H1 (cell line): ENCODE measurements around the gene ATP11A. TPM values are rescaled to one million over a fixed set of nuclear protein-coding genes. Genes with fewer than 3 reads are reported as not detected.

Experiments
- CTCF ChIA-PET: fragments of 300-600 bp; sonication (Branson Sonifier 250); formaldehyde crosslinking; loops from one replicate; lab custom pipeline; 2021; ENCODE audit not compliant: partially characterized antibody; lab: Charles Lee
- POLR2A ChIA-PET: fragments of 300-600 bp; sonication (Branson Sonifier 250); formaldehyde crosslinking; loops from one replicate; lab custom pipeline; 2021; ENCODE audit warnings: inconsistent platforms; ENCODE audit not compliant: partially characterized antibody; lab: Charles Lee
- DNase-seq, 2 experiments: peaks; one replicate each; pipeline versions ENCODE4 v3.0.0 to v3.0.0-alpha.2; 2010 to 2022; ENCODE audit warnings: low spot score in 2 of 2, low read depth in 1 of 2, mixed read lengths in 1 of 2
- FAIRE-seq: peaks from 2 replicates; lab custom pipeline; 2011; peaks lifted over from hg19 to GRCh38; lab: Jason Lieb, UNC
- H2AFZ ChIP-seq: 2 replicates; pipeline ENCODE4 v1.8.1; 2012; ENCODE audit warnings: low read length, inconsistent platforms
- H2AK5ac ChIP-seq: 2 replicates; pipeline ENCODE4 v1.6.1; 2013; ENCODE audit warnings: low read depth, low read length
- H2BK120ac ChIP-seq: replicated peaks from 2 replicates; pipeline ENCODE3; 2013; ENCODE audit warnings: low read depth, low read length, inconsistent platforms
- H2BK12ac ChIP-seq: 2 replicates; pipeline ENCODE4 v1.6.1; 2013; ENCODE audit warnings: low read depth, low read length
- H2BK15ac ChIP-seq: 2 replicates; pipeline ENCODE4 v1.6.1; 2013; ENCODE audit warnings: low read length
- H2BK20ac ChIP-seq: 2 replicates; pipeline ENCODE4 v1.6.1; 2013; ENCODE audit warnings: low read length
- H2BK5ac ChIP-seq: 2 replicates; pipeline ENCODE4 v1.6.1; 2013; ENCODE audit warnings: low read depth, low read length
- H3K14ac ChIP-seq: 2 replicates; pipeline ENCODE4 v1.6.1; 2013; ENCODE audit warnings: inconsistent platforms; ENCODE audit not compliant: insufficient read length
- H3K18ac ChIP-seq: 2 replicates; pipeline ENCODE4 v1.6.1; 2013; ENCODE audit warnings: low read length; ENCODE audit errors: extremely low read depth
- H3K23ac ChIP-seq: 2 replicates; pipeline ENCODE4 v1.6.1; 2013; ENCODE audit warnings: inconsistent platforms; ENCODE audit not compliant: insufficient read length
- H3K23me2 ChIP-seq: 2 replicates; pipeline ENCODE4 v1.6.1; 2013; ENCODE audit warnings: low read depth, low read length
- H3K27ac ChIP-seq: 2 replicates; pipeline ENCODE4 v1.6.1; 2011; ENCODE audit warnings: low read depth, low read length, inconsistent platforms
- H3K27me3 ChIP-seq, 4 experiments: replicated peaks in 1 of 4; 1 replicate in 1 of 4; 2 replicates in 3 of 4; pipeline versions ENCODE4 v1.6.1 to v1.8.1; 2011 to 2013; ENCODE audit warnings: low read length in 3 of 4, mild to moderate bottlenecking in 3 of 4, inconsistent platforms in 2 of 4, mixed read lengths in 2 of 4, moderate library complexity in 1 of 4; ENCODE audit not compliant: control insufficient read depth in 3 of 4, insufficient read depth in 3 of 4; ENCODE audit errors: extremely low read depth in 1 of 4
- H3K36me3 ChIP-seq, 4 experiments: 2 replicates each; pipeline versions ENCODE4 v1.6.1 to v1.8.1; 2011 to 2013; ENCODE audit warnings: mild to moderate bottlenecking in 4 of 4, low read length in 3 of 4, moderate library complexity in 2 of 4, control low read depth in 1 of 4, inconsistent platforms in 1 of 4; ENCODE audit not compliant: insufficient read depth in 4 of 4, control insufficient read depth in 2 of 4
- H3K4ac ChIP-seq: replicated peaks from 2 replicates; pipeline ENCODE3; 2013; ENCODE audit warnings: low read length, low read depth, mixed read lengths, inconsistent platforms; ENCODE audit not compliant: insufficient read length
- H3K4me1 ChIP-seq, 4 experiments: replicated peaks in 1 of 4; 1 replicate in 1 of 4; 2 replicates in 3 of 4; pipeline versions ENCODE4 v1.6.1 to v1.8.1; 2011 to 2013; ENCODE audit warnings: low read length in 3 of 4, inconsistent platforms in 2 of 4, mixed read lengths in 1 of 4; ENCODE audit not compliant: insufficient read depth in 4 of 4, control insufficient read depth in 3 of 4
- H3K4me2 ChIP-seq, 2 experiments: 2 replicates each; pipeline versions ENCODE4 v1.6.1 to v1.8.1; 2011 to 2013; ENCODE audit warnings: low read depth in 2 of 2, low read length in 2 of 2, control low read depth in 1 of 2, inconsistent platforms in 1 of 2, mild to moderate bottlenecking in 1 of 2; ENCODE audit not compliant: insufficient read depth in 1 of 2
- H3K4me3 ChIP-seq, 4 experiments: fragments of 200-600, 300-600 bp in 1 of 4; sonication (generic), shearing (Covaris generic), sonication (Bioruptor Twin) in 1 of 4; 2 replicates each; pipeline versions ENCODE4 v1.5.1 to v1.8.1; 2011 to 2016; ENCODE audit warnings: low read length in 4 of 4, low read depth in 3 of 4, control low read depth in 2 of 4, inconsistent platforms in 2 of 4, mild to moderate bottlenecking in 2 of 4, mixed read lengths in 1 of 4, moderate library complexity in 1 of 4; ENCODE audit not compliant: insufficient read depth in 2 of 4; ENCODE audit errors: extremely low read depth in 1 of 4
- H3K56ac ChIP-seq: replicated peaks from 2 replicates; pipeline ENCODE3; 2013; ENCODE audit warnings: low read depth, mild to moderate bottlenecking, mixed read lengths, low read length, inconsistent platforms; ENCODE audit not compliant: insufficient read length
- H3K79me1 ChIP-seq: 2 replicates; pipeline ENCODE4 v1.6.1; 2013; ENCODE audit warnings: low read depth, low read length, control low read depth
- H3K79me2 ChIP-seq, 2 experiments: 2 replicates each; pipeline versions ENCODE4 v1.6.1 to v1.8.1; 2012 to 2013; ENCODE audit warnings: low read length in 2 of 2, mild to moderate bottlenecking in 2 of 2, inconsistent platforms in 1 of 2; ENCODE audit not compliant: insufficient read depth in 2 of 2, control insufficient read depth in 1 of 2
- H3K9ac ChIP-seq, 4 experiments: replicated peaks in 1 of 4; 1 replicate in 1 of 4; 2 replicates in 3 of 4; pipeline versions ENCODE4 v1.6.1 to v1.8.1; 2011 to 2013; ENCODE audit warnings: low read depth in 3 of 4, low read length in 3 of 4, control low read depth in 2 of 4, mild to moderate bottlenecking in 2 of 4, moderate library complexity in 2 of 4, inconsistent platforms in 1 of 4; ENCODE audit errors: extremely low read depth in 1 of 4
- H3K9me3 ChIP-seq, 2 experiments: 2 replicates each; pipeline versions ENCODE4 v1.6.1 to v1.8.1; 2012 to 2013; ENCODE audit warnings: mild to moderate bottlenecking in 2 of 2, moderate library complexity in 2 of 2, control low read depth in 1 of 2, inconsistent platforms in 1 of 2, low read depth in 1 of 2, low read length in 1 of 2, mixed read lengths in 1 of 2; ENCODE audit not compliant: insufficient read depth in 2 of 2
- H4K20me1 ChIP-seq, 2 experiments: replicated peaks in 1 of 2; 2 replicates each; pipeline versions ENCODE3 to v1.8.1; 2011 to 2013; ENCODE audit warnings: inconsistent platforms in 2 of 2, low read length in 2 of 2, mild to moderate bottlenecking in 1 of 2; ENCODE audit not compliant: insufficient read depth in 2 of 2, control insufficient read depth in 1 of 2
- H4K5ac ChIP-seq: 2 replicates; pipeline ENCODE4 v1.6.1; 2013; ENCODE audit warnings: low read length, low read depth, mixed read lengths, inconsistent platforms; ENCODE audit not compliant: insufficient read length
- H4K8ac ChIP-seq: 2 replicates; pipeline ENCODE4 v1.8.0; 2013; ENCODE audit warnings: mild to moderate bottlenecking, moderate library complexity, low read length, inconsistent platforms; ENCODE audit not compliant: insufficient read depth; ENCODE audit errors: extremely low read depth
- H4K91ac ChIP-seq: replicated peaks from 2 replicates; pipeline ENCODE3; 2013; ENCODE audit warnings: low read length, mixed read lengths, inconsistent platforms; ENCODE audit not compliant: insufficient read length
- CBX5 ChIP-seq: fragments of 300-800, 300-1000 bp; sonication (generic); IDR thresholded peaks from 2 replicates; pipeline ENCODE4 v1.7.1; 2016; ENCODE audit warnings: antibody characterized with exemption, low read length, low read depth
- GTF2F1 ChIP-seq: IDR thresholded peaks from 2 replicates; pipeline ENCODE4 v1.6.1; 2012; ENCODE audit warnings: low read depth, low read length, improper control_type of control experiment, borderline replicate concordance
- NRF1 ChIP-seq: IDR thresholded peaks from 2 replicates; pipeline ENCODE4 v1.6.1; 2011; ENCODE audit warnings: mild to moderate bottlenecking, low read depth, low read length, improper control_type of control experiment
- WGBS, 2 experiments: shearing (Covaris generic) in 1 of 2; methylation state at CpG; one replicate each; pipeline versions ENCODE4 v1.1.6 to v1.1.7; 2013 to 2015; ENCODE audit warnings: low lambda C conversion rate in 2 of 2, mixed read lengths in 2 of 2, inconsistent platforms in 1 of 2, low coverage in 1 of 2, missing lambda C conversion rate in 1 of 2; ENCODE audit not compliant: insufficient replicate concordance in 2 of 2, insufficient coverage in 1 of 2, insufficient read length in 1 of 2; ENCODE audit errors: extremely low coverage in 1 of 2, missing lambda C conversion rate in 1 of 2; 5-methylcytosine and 5-hydroxymethylcytosine counted together
- polyA plus RNA-seq, 7 experiments: library from polyadenylated mRNA; depleted of rRNA in 3 of 7; stranded (reverse) in 5 of 7; unstranded in 2 of 7; fragments of >200 nt in 5 of 7; fragments of 200-250 nt in 2 of 7; gene quantifications; 1 replicate in 5 of 7; 2 replicates in 1 of 7; 4 replicates in 1 of 7; pipeline versions ENCODE4 v1.2.1 to v1.2.3, GENCODE V29; 2011 to 2013; ENCODE audit warnings: missing spikeins in 2 of 7, mixed read lengths in 2 of 7
- total RNA-seq: library from RNA; stranded (reverse); fragmentation: NEBNext Ultra II Directional; extraction: Animal tissue kit (Norgen Biotek cat#: 25700); gene quantifications from 2 replicates; pipeline ENCODE4 v1.2.1, GENCODE V29; 2021
- TF ChIP-seq, protein P1 (sequence below): IDR thresholded peaks from 2 replicates; pipeline ENCODE4 v1.6.1; 2011; ENCODE audit warnings: low read length, improper control_type of control experiment

The ATP11A gene
- total and polyA plus RNA-seq, 2 of the 8 experiments (the other 6 are each of a cell fraction or from before 2014, with no cell fraction given) = 28.8 to 72.9 TPM

DNA sequence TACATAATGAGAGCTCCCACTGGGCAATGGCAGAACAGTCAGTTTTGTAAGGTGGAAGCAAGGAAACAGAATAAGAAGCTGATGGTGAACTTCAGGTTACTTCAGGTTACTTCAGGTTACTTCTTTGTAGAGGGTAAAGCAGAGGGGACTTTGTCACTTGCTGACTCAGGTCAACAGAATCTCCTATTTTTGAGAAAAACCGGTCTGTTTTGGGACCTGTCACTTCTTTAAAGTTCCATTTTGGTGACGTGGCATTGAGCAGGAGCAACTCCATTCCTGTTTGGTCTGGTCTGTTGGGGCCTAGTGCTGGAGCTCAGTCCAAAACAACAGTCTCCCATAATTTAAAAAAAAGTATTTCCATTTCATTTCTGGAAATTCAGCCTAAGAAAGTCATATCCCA is 29.7 kb downstream of the ATP11A start:
- no peak overlapping the region for H3K27ac ChIP-seq
- H2BK12ac ChIP-seq = no peak overlapping the region
- H3K4ac ChIP-seq = no peak overlapping the region
- FAIRE-seq = no peak
- H3K4me1 ChIP-seq = peaks cover 3 to 28% (median 9%) of the 10 kb centered on the region in 4 experiments; a peak in 6 of 7 replicates
- H4K8ac ChIP-seq = no peak overlapping the region
- no peak overlapping the region for H3K4me2 ChIP-seq
- H4K20me1 ChIP-seq = peaks cover 0 to 2% of the 10 kb centered on the region in 2 experiments
- no peak overlapping the region for H2AFZ ChIP-seq
- H3K36me3 ChIP-seq = no peaks in the 10 kb centered on the region
- H3K27me3 ChIP-seq = no peaks in the 10 kb centered on the region
- H2BK20ac ChIP-seq = no peak overlapping the region
- H3K9ac ChIP-seq = peak overlapping the region in 1 of 4 experiments; percentile 24; a peak in 1 of 7 replicates
- H2BK120ac ChIP-seq = no peak overlapping the region
- no peak overlapping the region for H3K18ac ChIP-seq
- H3K23me2 ChIP-seq = no peaks in the 10 kb centered on the region; the same call in 1 of the 2 replicates
- H3K9me3 ChIP-seq = peaks cover 0 to 2% of the 10 kb centered on the region in 2 experiments; a peak in 1 of 4 replicates
- no peak overlapping the region for H2BK5ac ChIP-seq
- no peak overlapping the region for H3K56ac ChIP-seq
- ChIA-PET POLR2A (interaction anchor here (1.3 kb wide), 1 partner anchor 26 kb away, joined by 3 read pairs; no protein-coding TSS in a partner anchor), CTCF (interaction anchor here (0.6 kb wide), 1 partner anchor 188 kb away, joined by 3 read pairs; no protein-coding TSS in a partner anchor)
- H2AK5ac ChIP-seq = no peak overlapping the region
- no peak overlapping the region for H4K5ac ChIP-seq
- no peak overlapping the region for H4K91ac ChIP-seq
- H3K79me1 ChIP-seq = peaks cover 14% of the 10 kb centered on the region
- H3K14ac ChIP-seq = no peak overlapping the region
- peaks cover 0 to 76% of the 10 kb centered on the region in 2 experiments; a peak in 2 of 4 replicates for H3K79me2 ChIP-seq
- no peak for DNase-seq
- no peak overlapping the region for H3K23ac ChIP-seq
- no peak overlapping the region for H2BK15ac ChIP-seq
- no peak overlapping the region for H3K4me3 ChIP-seq
- 87% methylated on average over 2 of the region's 2 CpGs; no CpG with 5 or more reads in 1 of the 2 experiments for WGBS, 2 experiments
- TF ChIP-seq GTF2F1 = no peak
- TF ChIP-seq NRF1 = no peak
- TF ChIP-seq, protein P1, sequence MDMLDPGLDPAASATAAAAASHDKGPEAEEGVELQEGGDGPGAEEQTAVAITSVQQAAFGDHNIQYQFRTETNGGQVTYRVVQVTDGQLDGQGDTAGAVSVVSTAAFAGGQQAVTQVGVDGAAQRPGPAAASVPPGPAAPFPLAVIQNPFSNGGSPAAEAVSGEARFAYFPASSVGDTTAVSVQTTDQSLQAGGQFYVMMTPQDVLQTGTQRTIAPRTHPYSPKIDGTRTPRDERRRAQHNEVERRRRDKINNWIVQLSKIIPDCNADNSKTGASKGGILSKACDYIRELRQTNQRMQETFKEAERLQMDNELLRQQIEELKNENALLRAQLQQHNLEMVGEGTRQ = no peak
- TF ChIP-seq CBX5 = no peak
